ENCODE results near the gene VGLL3.

DNA sequence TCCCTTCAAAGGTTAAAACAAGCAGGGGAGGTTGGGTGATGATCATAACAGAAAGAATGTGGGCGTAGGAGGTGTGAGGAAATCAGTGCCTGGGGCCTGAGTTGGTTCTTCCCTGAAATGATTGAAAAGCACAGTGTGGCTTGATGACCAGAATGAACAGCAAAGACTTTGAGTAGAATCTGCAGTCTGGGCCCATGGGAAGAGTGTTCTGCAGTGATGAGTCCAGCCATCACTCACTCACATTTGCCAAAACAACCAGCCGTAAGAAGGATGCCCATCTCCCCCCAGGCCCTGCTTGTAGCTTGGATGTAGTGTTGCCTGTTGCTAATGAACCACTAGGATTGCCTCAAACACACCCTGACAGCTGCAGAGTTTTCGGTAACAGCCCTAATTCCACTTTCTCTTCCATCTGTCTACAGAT, 67.9 kb downstream of the VGLL3 start:
- TF ChIP-seq CTCF (conservative IDR thresholded peaks at IDR 0.05; ENCODE audit: low read length) (no peak), EZH2phosphoT487 (IDR thresholded peaks at IDR 0.05; ENCODE audit: borderline replicate concordance) (no peak)

Data from Loucy (cell line).